Measurements from ENCODE around the gene TMEM39A. TPM values are rescaled to one million over a fixed set of nuclear protein-coding genes. Genes with fewer than 3 reads are reported as not detected.

Gene TMEM39A
- total and polyA plus RNA-seq, 2 of the 4 experiments (the other 2 are of a cell fraction) = 29.6 to 117 TPM

DNA sequence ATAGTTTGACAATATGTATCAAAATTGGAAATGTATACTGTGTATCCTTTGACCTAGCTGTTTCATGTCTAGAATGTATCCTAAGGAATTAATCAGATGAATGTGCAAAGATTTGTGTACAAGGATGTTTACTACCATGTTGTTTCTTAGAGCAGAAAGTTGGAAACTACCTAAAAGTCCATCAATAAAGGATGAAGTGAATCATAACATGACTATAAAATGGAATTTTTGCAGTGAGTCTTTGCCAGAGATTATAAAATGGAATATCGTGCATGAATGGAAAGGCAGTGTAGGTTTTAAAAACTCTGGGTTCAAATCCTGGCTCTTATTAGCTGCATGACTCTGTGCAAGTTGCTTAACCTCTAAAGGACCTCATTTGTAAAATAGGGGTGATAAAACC is 19.7 kb upstream of the TMEM39A start:
- Histone ChIP-seq H3K23ac (ENCODE audit: low read depth, low read length) (no peak overlapping the region), H3K9me3 (ENCODE audit: control insufficient read depth, insufficient read depth, low read length) (no peaks in the 10 kb centered on the region), H3K4me1 (ENCODE audit: control insufficient read depth, insufficient read depth, low read length) (no peaks in the 10 kb centered on the region), H2AK5ac (ENCODE audit: low read depth, low read length) (no peak overlapping the region), H4K20me1 (ENCODE audit: insufficient read depth, low read length) (no peaks in the 10 kb centered on the region), H3K79me1 (ENCODE audit: low read depth in 1 of 2, low read length in 2 of 2) (no peaks in the 10 kb centered on the region), H3K56ac (ENCODE audit: extremely low read depth, insufficient read depth, low read length) (no peak overlapping the region), H4K8ac (ENCODE audit: low read depth in 2 of 2, low read length in 2 of 2) (no peak overlapping the region), H3K14ac (replicated peaks; ENCODE audit: low read depth, low read length) (no peak overlapping the region), H4K91ac (ENCODE audit: insufficient read depth, low read depth, low read length) (no peak overlapping the region), H3K18ac (ENCODE audit: low read depth, low read length) (no peak overlapping the region), H2AK9ac (replicated peaks; ENCODE audit: low read depth, low read length, poor library complexity) (no peak overlapping the region), H3K27me3 (ENCODE audit: control insufficient read depth, insufficient read depth, low read length) (no peaks in the 10 kb centered on the region), H3K9ac (ENCODE audit: low read depth, low read length) (no peak overlapping the region), H2BK120ac (ENCODE audit: low read depth, low read length) (no peak overlapping the region), H3K4ac (ENCODE audit: low read depth, low read length) (no peak overlapping the region), H3K4me2 (ENCODE audit: low read depth, low read length) (no peak overlapping the region), H2BK5ac (ENCODE audit: low read depth, low read length, poor library complexity, severe bottlenecking) (no peak overlapping the region), H3K9me1 (ENCODE audit: insufficient read depth, low read length) (no peaks in the 10 kb centered on the region), H3K4me3 (ENCODE audit: insufficient read depth, low read depth, low read length) (no peak overlapping the region), H2AFZ (replicated peaks; ENCODE audit: low read length, poor library complexity) (no peak overlapping the region), H2BK15ac (ENCODE audit: low read depth, low read length) (no peak overlapping the region), H3K36me3 (ENCODE audit: control insufficient read depth, insufficient read depth, low read length) (peaks cover 10% of the 10 kb centered on the region), H3K27ac (ENCODE audit: insufficient read depth, low read length) (no peak overlapping the region), H4K5ac (ENCODE audit: low read depth, low read length) (no peak overlapping the region), H2BK20ac (ENCODE audit: low read depth, low read length) (no peak overlapping the region)
- no peak for DNase-seq
- ChIA-PET CTCF (no interaction called here), POLR2A (ENCODE audit: unreplicated experiment) (no interaction called here)
- dilution Hi-C loops (cut with HindIII; ENCODE audit: low sequenced_read_pairs, unreplicated experiment) = no loop called here
- no TSS peak for BruUV-seq (replicated peaks)
- no CpG with 5 or more reads among the region's 1 CpG for WGBS, 2 experiments (ENCODE audit: extremely low coverage in 2 of 2, insufficient read length in 1 of 2)
- ATAC-seq (ENCODE audit: low read depth) = no peak
- in situ Hi-C loops (cut with MboI; ENCODE audit: low sequenced_read_pairs) = no loop called here
- intact Hi-C loops (cut with micrococcal nuclease) = no loop called here
- TF ChIP-seq MAZ (IDR thresholded peaks at IDR 0.05; ENCODE audit: borderline replicate concordance, low read depth, low read length) = no peak
- TF ChIP-seq CHD1 (IDR thresholded peaks at IDR 0.05; ENCODE audit: low read depth, low read length) = no peak
- TF ChIP-seq SMC3 (IDR thresholded peaks at IDR 0.05; ENCODE audit: low read depth, low read length) = no peak

Data from IMR-90 (cell line).